Measurements from ENCODE around the gene TP53INP2.

Gene TP53INP2

DNA sequence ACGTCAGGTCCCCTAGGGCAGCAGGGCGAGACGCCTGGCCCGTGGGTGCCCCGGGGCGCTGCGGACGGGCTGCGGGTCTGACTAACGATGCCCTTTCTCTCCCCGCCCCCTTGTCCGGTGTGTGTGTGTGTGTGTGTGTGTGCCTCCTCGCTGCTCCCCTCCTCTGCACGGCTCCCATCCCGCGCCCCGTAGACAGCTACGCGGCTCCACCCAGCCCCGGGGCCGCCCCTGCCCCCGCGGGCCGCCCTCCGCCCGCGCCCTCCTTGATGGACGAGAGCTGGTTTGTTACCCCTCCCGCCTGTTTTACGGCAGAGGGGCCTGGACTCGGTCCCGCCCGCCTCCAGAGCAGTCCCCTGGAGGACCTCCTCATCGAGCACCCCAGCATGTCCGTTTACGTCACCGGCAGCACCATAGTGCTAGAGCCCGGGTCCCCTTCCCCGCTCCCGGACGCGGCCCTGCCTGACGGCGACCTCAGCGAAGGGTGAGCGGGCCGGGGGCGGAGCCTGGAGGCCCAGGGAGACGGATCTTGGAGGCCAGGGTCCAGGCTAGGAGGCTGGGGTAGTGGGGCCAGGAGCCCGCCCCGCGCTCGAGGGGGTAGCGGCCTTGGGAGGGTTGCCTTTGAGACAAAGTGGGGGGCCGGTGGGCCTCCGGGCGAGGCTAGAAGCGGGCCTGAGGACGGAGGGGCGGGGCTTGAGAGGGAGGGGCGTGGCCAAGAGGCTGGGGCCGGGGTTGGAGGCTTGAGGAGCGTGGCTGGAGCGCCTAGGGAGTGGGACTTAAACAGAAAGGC lies 5.1 kb downstream of the TP53INP2 start (continued):
- TF ChIP-seq, protein P1, sequence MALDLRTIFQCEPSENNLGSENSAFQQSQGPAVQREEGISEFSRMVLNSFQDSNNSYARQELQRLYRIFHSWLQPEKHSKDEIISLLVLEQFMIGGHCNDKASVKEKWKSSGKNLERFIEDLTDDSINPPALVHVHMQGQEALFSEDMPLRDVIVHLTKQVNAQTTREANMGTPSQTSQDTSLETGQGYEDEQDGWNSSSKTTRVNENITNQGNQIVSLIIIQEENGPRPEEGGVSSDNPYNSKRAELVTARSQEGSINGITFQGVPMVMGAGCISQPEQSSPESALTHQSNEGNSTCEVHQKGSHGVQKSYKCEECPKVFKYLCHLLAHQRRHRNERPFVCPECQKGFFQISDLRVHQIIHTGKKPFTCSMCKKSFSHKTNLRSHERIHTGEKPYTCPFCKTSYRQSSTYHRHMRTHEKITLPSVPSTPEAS (tag by site-specific recombination; IDR thresholded peaks at IDR 0.05), result peak; percentile 85
- TF ChIP-seq RBAK (tag by site-specific recombination; IDR thresholded peaks at IDR 0.05) (no peak), ZNF654 (tag by site-specific recombination; IDR thresholded peaks at IDR 0.05; ENCODE audit: low read depth) (no peak), ZNF132 (tag by site-specific recombination; IDR thresholded peaks at IDR 0.05; ENCODE audit: borderline replicate concordance) (no peak), KLF8 (tag by site-specific recombination; IDR thresholded peaks at IDR 0.05) (peak; percentile 95), ZXDB (tag by site-specific recombination; IDR thresholded peaks at IDR 0.05) (peak; percentile 97), ZNF16 (tag by site-specific recombination; IDR thresholded peaks at IDR 0.05; ENCODE audit: low read depth) (no peak), GLIS2 (tag by site-specific recombination; IDR thresholded peaks at IDR 0.05) (peak; percentile 98), ZNF510 (tag by site-specific recombination; IDR thresholded peaks at IDR 0.05; ENCODE audit: insufficient replicate concordance) (no peak), FEZF1 (tag by site-specific recombination; IDR thresholded peaks at IDR 0.05) (no peak), ZNF157 (tag by site-specific recombination; IDR thresholded peaks at IDR 0.05) (no peak), ZNF776 (tag by site-specific recombination; IDR thresholded peaks at IDR 0.05; ENCODE audit: borderline replicate concordance) (no peak), ZNF350 (tag by site-specific recombination; IDR thresholded peaks at IDR 0.05) (no peak), ZNF266 (tag by site-specific recombination; IDR thresholded peaks at IDR 0.05; ENCODE audit: low read depth) (no peak), ZNF221 (tag by site-specific recombination; IDR thresholded peaks at IDR 0.05; ENCODE audit: borderline replicate concordance) (no peak), ZBTB7A (tag by site-specific recombination; IDR thresholded peaks at IDR 0.05; ENCODE audit: low read depth) (peak; percentile 47; the same call in 1 of the 2 replicates), ZSCAN23 (tag by site-specific recombination; IDR thresholded peaks at IDR 0.05) (no peak)
- TF ChIP-seq, protein P2, sequence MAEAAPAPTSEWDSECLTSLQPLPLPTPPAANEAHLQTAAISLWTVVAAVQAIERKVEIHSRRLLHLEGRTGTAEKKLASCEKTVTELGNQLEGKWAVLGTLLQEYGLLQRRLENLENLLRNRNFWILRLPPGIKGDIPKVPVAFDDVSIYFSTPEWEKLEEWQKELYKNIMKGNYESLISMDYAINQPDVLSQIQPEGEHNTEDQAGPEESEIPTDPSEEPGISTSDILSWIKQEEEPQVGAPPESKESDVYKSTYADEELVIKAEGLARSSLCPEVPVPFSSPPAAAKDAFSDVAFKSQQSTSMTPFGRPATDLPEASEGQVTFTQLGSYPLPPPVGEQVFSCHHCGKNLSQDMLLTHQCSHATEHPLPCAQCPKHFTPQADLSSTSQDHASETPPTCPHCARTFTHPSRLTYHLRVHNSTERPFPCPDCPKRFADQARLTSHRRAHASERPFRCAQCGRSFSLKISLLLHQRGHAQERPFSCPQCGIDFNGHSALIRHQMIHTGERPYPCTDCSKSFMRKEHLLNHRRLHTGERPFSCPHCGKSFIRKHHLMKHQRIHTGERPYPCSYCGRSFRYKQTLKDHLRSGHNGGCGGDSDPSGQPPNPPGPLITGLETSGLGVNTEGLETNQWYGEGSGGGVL (tag by site-specific recombination; IDR thresholded peaks at IDR 0.05), result peak; percentile 94
- TF ChIP-seq, protein P3, sequence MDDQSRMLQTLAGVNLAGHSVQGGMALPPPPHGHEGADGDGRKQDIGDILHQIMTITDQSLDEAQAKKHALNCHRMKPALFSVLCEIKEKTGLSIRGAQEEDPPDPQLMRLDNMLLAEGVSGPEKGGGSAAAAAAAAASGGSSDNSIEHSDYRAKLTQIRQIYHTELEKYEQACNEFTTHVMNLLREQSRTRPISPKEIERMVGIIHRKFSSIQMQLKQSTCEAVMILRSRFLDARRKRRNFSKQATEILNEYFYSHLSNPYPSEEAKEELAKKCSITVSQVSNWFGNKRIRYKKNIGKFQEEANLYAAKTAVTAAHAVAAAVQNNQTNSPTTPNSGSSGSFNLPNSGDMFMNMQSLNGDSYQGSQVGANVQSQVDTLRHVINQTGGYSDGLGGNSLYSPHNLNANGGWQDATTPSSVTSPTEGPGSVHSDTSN (CRISPR knock-in tag; IDR thresholded peaks at IDR 0.05), result no peak
- TF ChIP-seq, protein P4, sequence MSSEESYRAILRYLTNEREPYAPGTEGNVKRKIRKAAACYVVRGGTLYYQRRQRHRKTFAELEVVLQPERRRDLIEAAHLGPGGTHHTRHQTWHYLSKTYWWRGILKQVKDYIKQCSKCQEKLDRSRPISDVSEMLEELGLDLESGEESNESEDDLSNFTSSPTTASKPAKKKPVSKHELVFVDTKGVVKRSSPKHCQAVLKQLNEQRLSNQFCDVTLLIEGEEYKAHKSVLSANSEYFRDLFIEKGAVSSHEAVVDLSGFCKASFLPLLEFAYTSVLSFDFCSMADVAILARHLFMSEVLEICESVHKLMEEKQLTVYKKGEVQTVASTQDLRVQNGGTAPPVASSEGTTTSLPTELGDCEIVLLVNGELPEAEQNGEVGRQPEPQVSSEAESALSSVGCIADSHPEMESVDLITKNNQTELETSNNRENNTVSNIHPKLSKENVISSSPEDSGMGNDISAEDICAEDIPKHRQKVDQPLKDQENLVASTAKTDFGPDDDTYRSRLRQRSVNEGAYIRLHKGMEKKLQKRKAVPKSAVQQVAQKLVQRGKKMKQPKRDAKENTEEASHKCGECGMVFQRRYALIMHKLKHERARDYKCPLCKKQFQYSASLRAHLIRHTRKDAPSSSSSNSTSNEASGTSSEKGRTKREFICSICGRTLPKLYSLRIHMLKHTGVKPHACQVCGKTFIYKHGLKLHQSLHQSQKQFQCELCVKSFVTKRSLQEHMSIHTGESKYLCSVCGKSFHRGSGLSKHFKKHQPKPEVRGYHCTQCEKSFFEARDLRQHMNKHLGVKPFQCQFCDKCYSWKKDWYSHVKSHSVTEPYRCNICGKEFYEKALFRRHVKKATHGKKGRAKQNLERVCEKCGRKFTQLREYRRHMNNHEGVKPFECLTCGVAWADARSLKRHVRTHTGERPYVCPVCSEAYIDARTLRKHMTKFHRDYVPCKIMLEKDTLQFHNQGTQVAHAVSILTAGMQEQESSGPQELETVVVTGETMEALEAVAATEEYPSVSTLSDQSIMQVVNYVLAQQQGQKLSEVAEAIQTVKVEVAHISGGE (tag by site-specific recombination; conservative IDR thresholded peaks at IDR 0.05; ENCODE audit: low read depth), result peak; percentile 69; the same call in 1 of the 2 replicates
- TF ChIP-seq, protein P5, sequence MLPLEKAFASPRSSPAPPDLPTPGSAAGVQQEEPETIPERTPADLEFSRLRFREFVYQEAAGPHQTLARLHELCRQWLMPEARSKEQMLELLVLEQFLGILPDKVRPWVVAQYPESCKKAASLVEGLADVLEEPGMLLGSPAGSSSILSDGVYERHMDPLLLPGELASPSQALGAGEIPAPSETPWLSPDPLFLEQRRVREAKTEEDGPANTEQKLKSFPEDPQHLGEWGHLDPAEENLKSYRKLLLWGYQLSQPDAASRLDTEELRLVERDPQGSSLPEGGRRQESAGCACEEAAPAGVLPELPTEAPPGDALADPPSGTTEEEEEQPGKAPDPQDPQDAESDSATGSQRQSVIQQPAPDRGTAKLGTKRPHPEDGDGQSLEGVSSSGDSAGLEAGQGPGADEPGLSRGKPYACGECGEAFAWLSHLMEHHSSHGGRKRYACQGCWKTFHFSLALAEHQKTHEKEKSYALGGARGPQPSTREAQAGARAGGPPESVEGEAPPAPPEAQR (tag by site-specific recombination; IDR thresholded peaks at IDR 0.05), result no peak
- TF ChIP-seq, protein P6, sequence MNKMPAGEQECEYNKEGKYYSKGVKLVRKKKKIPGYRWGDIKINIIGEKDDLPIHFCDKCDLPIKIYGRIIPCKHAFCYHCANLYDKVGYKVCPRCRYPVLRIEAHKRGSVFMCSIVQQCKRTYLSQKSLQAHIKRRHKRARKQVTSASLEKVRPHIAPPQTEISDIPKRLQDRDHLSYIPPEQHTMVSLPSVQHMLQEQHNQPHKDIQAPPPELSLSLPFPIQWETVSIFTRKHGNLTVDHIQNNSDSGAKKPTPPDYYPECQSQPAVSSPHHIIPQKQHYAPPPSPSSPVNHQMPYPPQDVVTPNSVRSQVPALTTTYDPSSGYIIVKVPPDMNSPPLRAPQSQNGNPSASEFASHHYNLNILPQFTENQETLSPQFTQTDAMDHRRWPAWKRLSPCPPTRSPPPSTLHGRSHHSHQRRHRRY (tag by site-specific recombination; IDR thresholded peaks at IDR 0.05), result no peak
- TF ChIP-seq, protein P7, sequence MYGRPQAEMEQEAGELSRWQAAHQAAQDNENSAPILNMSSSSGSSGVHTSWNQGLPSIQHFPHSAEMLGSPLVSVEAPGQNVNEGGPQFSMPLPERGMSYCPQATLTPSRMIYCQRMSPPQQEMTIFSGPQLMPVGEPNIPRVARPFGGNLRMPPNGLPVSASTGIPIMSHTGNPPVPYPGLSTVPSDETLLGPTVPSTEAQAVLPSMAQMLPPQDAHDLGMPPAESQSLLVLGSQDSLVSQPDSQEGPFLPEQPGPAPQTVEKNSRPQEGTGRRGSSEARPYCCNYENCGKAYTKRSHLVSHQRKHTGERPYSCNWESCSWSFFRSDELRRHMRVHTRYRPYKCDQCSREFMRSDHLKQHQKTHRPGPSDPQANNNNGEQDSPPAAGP (tag by site-specific recombination; IDR thresholded peaks at IDR 0.05), result peak; percentile 65; the same call in 1 of the 2 replicates
- TF ChIP-seq, protein P8, sequence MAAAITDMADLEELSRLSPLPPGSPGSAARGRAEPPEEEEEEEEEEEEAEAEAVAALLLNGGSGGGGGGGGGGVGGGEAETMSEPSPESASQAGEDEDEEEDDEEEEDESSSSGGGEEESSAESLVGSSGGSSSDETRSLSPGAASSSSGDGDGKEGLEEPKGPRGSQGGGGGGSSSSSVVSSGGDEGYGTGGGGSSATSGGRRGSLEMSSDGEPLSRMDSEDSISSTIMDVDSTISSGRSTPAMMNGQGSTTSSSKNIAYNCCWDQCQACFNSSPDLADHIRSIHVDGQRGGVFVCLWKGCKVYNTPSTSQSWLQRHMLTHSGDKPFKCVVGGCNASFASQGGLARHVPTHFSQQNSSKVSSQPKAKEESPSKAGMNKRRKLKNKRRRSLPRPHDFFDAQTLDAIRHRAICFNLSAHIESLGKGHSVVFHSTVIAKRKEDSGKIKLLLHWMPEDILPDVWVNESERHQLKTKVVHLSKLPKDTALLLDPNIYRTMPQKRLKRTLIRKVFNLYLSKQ (tag by site-specific recombination; IDR thresholded peaks at IDR 0.05; ENCODE audit: borderline replicate concordance), result no peak

All from HEK293 (cell line).